Coronary artery (tissue), 2 donors: ENCODE data around the gene SETD1B.

Experiments used
- DNase-seq: peaks from one replicate; pipeline ENCODE4 v3.0.0-alpha.2; 2017; ENCODE audit warnings: low spot score
- H3K27ac ChIP-seq, 2 donors: fragments of 200-600 bp; sonication (generic); one replicate each; pipeline ENCODE4 v1.5.1; 2016 to 2019
- H3K4me3 ChIP-seq: fragments of 200-600 bp; sonication (generic); 2 replicates; pipeline ENCODE4 v1.5.1; 2016; ENCODE audit warnings: mild to moderate bottlenecking, moderate library complexity
- TF ChIP-seq, protein P1 (sequence below): fragments of 200-600 bp; sonication (generic); IDR thresholded peaks from one replicate; pipeline ENCODE4 v1.5.1; 2019; ENCODE audit warnings: antibody characterized with exemption

Gene SETD1B

DNA sequence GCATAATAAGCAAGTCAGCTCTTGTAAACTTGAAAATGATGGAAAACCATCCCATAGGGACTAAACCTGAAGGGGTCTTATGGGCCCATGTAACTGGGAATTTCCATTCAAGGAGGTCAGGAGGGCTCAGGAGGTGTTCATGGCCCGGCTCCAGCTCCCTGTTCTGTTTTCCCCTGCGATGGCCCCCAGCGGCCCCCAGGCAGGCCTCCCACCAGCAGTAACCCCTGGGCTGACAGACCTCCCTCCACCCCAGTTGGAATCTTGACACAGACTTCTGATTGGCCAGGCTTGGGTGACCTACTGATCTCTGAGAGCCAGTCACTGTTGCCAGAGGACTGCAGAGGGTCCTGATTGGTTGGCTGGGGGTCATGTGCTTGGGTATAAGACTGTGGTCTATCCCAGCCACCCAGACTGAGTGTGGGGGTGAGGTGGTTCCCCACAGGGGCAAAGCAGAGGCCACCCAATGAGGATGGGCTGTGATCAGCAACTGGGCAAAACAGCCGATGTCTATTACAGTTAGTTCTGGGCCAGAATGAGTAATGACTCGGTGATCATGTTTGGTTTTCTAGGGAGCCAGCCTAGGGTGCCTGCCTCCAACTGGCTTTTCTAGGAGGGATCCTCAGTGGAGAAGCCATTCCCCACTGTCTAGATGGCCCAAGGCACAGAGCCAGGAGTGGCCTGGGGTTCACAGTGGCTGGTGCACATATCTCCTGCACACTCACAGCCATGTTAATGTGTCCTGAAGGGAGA is 37.3 kb upstream of the SETD1B start:
- Histone ChIP-seq H3K4me3 (no peak overlapping the region), H3K27ac (peak overlapping the region; percentile 42 to 58)
- TF ChIP-seq, protein P1, sequence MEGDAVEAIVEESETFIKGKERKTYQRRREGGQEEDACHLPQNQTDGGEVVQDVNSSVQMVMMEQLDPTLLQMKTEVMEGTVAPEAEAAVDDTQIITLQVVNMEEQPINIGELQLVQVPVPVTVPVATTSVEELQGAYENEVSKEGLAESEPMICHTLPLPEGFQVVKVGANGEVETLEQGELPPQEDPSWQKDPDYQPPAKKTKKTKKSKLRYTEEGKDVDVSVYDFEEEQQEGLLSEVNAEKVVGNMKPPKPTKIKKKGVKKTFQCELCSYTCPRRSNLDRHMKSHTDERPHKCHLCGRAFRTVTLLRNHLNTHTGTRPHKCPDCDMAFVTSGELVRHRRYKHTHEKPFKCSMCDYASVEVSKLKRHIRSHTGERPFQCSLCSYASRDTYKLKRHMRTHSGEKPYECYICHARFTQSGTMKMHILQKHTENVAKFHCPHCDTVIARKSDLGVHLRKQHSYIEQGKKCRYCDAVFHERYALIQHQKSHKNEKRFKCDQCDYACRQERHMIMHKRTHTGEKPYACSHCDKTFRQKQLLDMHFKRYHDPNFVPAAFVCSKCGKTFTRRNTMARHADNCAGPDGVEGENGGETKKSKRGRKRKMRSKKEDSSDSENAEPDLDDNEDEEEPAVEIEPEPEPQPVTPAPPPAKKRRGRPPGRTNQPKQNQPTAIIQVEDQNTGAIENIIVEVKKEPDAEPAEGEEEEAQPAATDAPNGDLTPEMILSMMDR = no peak
- no peak for DNase-seq

GRCh38 chr12:121767525-121768016 is 36.2 kb upstream of the SETD1B start:
- Histone ChIP-seq H3K4me3 (peak overlapping the region; percentile 50), H3K27ac (peak overlapping the region; percentile 58 to 84)
- peak; percentile 82 for DNase-seq
- TF ChIP-seq, protein P1 = no peak

DNA sequence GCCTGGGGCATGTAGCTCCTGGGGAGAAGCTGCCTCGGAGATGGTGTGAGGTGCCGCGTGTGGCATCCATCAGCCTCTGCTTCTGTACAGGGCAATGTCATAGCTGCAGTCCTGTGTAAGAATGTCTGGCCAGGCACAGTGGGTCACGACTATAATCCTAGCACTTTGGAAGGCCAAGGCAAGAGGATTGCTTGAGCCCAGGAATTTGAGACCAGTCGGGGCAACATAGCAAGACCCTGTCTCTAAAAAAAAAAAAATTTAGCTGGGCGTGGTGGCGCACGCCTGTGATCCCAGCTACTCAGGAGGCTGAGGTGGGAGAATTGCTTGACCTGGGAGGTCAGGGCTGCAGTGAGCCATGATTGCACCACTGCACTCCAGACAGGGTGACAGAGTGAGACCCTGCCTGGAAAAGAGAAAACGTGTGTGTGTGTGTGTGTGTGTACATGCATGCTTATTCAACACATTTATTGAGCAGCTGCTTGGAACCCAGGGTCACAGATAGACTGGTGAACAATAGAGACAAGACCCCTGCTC is 34.4 kb upstream of the SETD1B start:
- Histone ChIP-seq H3K4me3 (no peak overlapping the region), H3K27ac (no peak overlapping the region)
- TF ChIP-seq, protein P1 = no peak
- DNase-seq = no peak

GRCh38 chr12:121769831-121770301 is 33.9 kb upstream of the SETD1B start:
- TF ChIP-seq, protein P1 = no peak
- Histone ChIP-seq H3K27ac (no peak overlapping the region), H3K4me3 (no peak overlapping the region)
- no peak for DNase-seq

DNA sequence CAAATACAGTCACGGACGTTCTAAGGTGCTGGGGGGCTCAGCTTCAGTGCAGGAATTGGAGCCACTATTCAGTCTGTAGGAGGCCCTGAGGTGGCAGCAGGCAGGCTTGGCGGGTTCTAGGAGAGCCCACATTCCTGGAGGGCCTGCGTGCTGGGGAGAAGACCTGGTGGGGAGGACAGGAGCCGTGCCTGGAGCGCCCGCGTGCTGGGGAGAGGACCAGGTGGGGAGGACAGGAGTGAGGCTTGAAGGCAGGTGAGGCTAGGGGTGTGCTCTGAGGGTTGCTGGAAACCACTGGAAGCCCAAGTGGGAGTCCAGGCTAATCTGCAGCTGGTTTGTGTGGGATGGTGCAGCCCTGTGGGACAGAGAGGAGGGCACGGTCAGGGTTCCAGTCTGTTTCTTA is 33.4 kb upstream of the SETD1B start:
- no peak for DNase-seq
- TF ChIP-seq, protein P1 = no peak
- Histone ChIP-seq H3K4me3 (no peak overlapping the region), H3K27ac (no peak overlapping the region)

GRCh38 chr12:121770813-121771625 is 32.8 kb upstream of the SETD1B start:
- TF ChIP-seq, protein P1 = no peak
- no peak overlapping the region for H3K27ac ChIP-seq
- H3K4me3 ChIP-seq = no peak overlapping the region
- no peak for DNase-seq
